Esophagus (tissue), 2 donors: ENCODE data around the gene KCNJ2. TPM values are rescaled to one million over a fixed set of nuclear protein-coding genes. Genes with fewer than 3 reads are reported as not detected.

Experiments used
- H3K27ac ChIP-seq, 2 donors: one replicate each; pipeline ENCODE4 v1.5.1; 2013; ENCODE audit warnings: low read depth in 2 of 2, mild to moderate bottlenecking in 2 of 2, inconsistent platforms in 1 of 2, low read length in 1 of 2, moderate library complexity in 1 of 2
- H3K27me3 ChIP-seq, 2 donors: one replicate each; pipeline ENCODE4 v1.6.1; 2013; ENCODE audit warnings: low read length in 2 of 2, control low read depth in 1 of 2, mild to moderate bottlenecking in 1 of 2; ENCODE audit not compliant: insufficient read depth in 2 of 2, control insufficient read depth in 1 of 2
- H3K36me3 ChIP-seq, 2 donors: one replicate each; pipeline ENCODE4 v1.6.1; 2013; ENCODE audit warnings: low read length in 1 of 2; ENCODE audit not compliant: control insufficient read depth in 2 of 2, insufficient read depth in 2 of 2
- H3K4me1 ChIP-seq, 2 donors: one replicate each; pipeline ENCODE4 v1.6.1; 2013; ENCODE audit warnings: low read length in 1 of 2; ENCODE audit not compliant: control insufficient read depth in 2 of 2, insufficient read depth in 2 of 2
- H3K4me3 ChIP-seq, 2 donors: one replicate each; pipeline ENCODE4 v1.5.1; 2013; ENCODE audit warnings: low read length in 2 of 2, mild to moderate bottlenecking in 2 of 2, low read depth in 1 of 2, moderate library complexity in 1 of 2
- H3K9me3 ChIP-seq, 2 donors: one replicate each; pipeline ENCODE4 v1.6.1; 2013; ENCODE audit warnings: mild to moderate bottlenecking in 2 of 2, low read depth in 1 of 2, low read length in 1 of 2, moderate library complexity in 1 of 2; ENCODE audit not compliant: control insufficient read depth in 2 of 2, insufficient read depth in 1 of 2
- WGBS, 2 donors: extraction: QIAGEN DNeasy Blood & Tissue Kit; methylation state at CpG; one replicate each; pipeline ENCODE4 v1.1.7; 2013; 5-methylcytosine and 5-hydroxymethylcytosine counted together
- polyA plus RNA-seq, 2 donors: library from polyadenylated mRNA; stranded (reverse); fragments of 200-250 nt; gene quantifications; one replicate each; pipeline ENCODE4 v1.2.3, GENCODE V29; 2013
- donor health status: healthy with polysubstance abuse.
- donor health status: Bipolar disorder and iron deficiency.

The KCNJ2 gene
- polyA plus RNA-seq, 2 donors = 1.9 to 3.1 TPM

- WGBS, 2 donors = 4 to 5% methylated on average over 24 of the region's 24 CpGs
- Histone ChIP-seq H3K27me3 (no peaks in the 10 kb centered on the region), H3K9me3 (no peaks in the 10 kb centered on the region), H3K36me3 (peaks cover 0 to 1% of the 10 kb centered on the region in 2 donors), H3K4me3 (peak overlapping the region; percentile 60 to 78), H3K27ac (peak overlapping the region; percentile 77 to 83), H3K4me1 (peaks cover 0 to 4% of the 10 kb centered on the region in 2 donors)
Observed at GRCh38 chr17:70169709-70170597, 621 bp downstream of the KCNJ2 start.

GRCh38 chr17:70171159-70171558, 1.8 kb downstream of the KCNJ2 start:
- Histone ChIP-seq H3K4me1 (peaks cover 0 to 4% of the 10 kb centered on the region in 2 donors), H3K4me3 (peak overlapping the region in 1 of 2 donors; percentile 60), H3K9me3 (no peaks in the 10 kb centered on the region), H3K27ac (peak overlapping the region in 1 of 2 donors; percentile 9), H3K36me3 (peaks cover 0 to 9% of the 10 kb centered on the region in 2 donors), H3K27me3 (no peaks in the 10 kb centered on the region)
- 31 to 40% methylated on average over 5 of the region's 5 CpGs for WGBS, 2 donors

- H3K9me3 ChIP-seq = no peaks in the 10 kb centered on the region
- peaks cover 0 to 6% of the 10 kb centered on the region in 2 donors for H3K4me1 ChIP-seq
- H3K36me3 ChIP-seq = peaks cover 0 to 11% of the 10 kb centered on the region in 2 donors
- H3K27me3 ChIP-seq = no peaks in the 10 kb centered on the region
- no peak overlapping the region for H3K27ac ChIP-seq
- H3K4me3 ChIP-seq = no peak overlapping the region
- WGBS, 2 donors = 38 to 46% methylated on average over 2 of the region's 2 CpGs
Observed at GRCh38 chr17:70172449-70172848, 3.1 kb downstream of the KCNJ2 start.

- Histone ChIP-seq H3K4me1 (peaks cover 0 to 5% of the 10 kb centered on the region in 2 donors), H3K9me3 (no peaks in the 10 kb centered on the region), H3K4me3 (no peak overlapping the region), H3K27me3 (no peaks in the 10 kb centered on the region), H3K36me3 (peaks cover 0 to 11% of the 10 kb centered on the region in 2 donors), H3K27ac (no peak overlapping the region)
- 51 to 56% methylated on average over 2 of the region's 2 CpGs for WGBS, 2 donors
Observed at GRCh38 chr17:70172923-70173322, 3.6 kb downstream of the KCNJ2 start.

GRCh38 chr17:70173681-70174080, 4.3 kb downstream of the KCNJ2 start:
- Histone ChIP-seq H3K27ac (no peak overlapping the region), H3K9me3 (no peaks in the 10 kb centered on the region), H3K4me3 (no peak overlapping the region), H3K36me3 (peaks cover 0 to 11% of the 10 kb centered on the region in 2 donors), H3K27me3 (no peaks in the 10 kb centered on the region), H3K4me1 (peaks cover 0 to 5% of the 10 kb centered on the region in 2 donors)
- 41 to 48% methylated on average over 4 of the region's 4 CpGs for WGBS, 2 donors

- H3K36me3 ChIP-seq = no peaks in the 10 kb centered on the region
- H3K27me3 ChIP-seq = no peaks in the 10 kb centered on the region
- peaks cover 0 to 3% of the 10 kb centered on the region in 2 donors for H3K4me1 ChIP-seq
- WGBS, 2 donors = 50 to 73% methylated on average over 5 of the region's 5 CpGs
- H3K4me3 ChIP-seq = no peak overlapping the region
- no peaks in the 10 kb centered on the region for H3K9me3 ChIP-seq
- H3K27ac ChIP-seq = no peak overlapping the region
Observed at GRCh38 chr17:70181376-70181775, 12.0 kb downstream of the KCNJ2 start.

- H3K27ac ChIP-seq = no peak overlapping the region
- 70 to 86% methylated on average over 3 of the region's 3 CpGs for WGBS, 2 donors
Observed at GRCh38 chr17:70181866-70182265, 12.5 kb downstream of the KCNJ2 start.

GRCh38 chr17:70183508-70183907, 14.2 kb downstream of the KCNJ2 start:
- no peak overlapping the region for H3K4me3 ChIP-seq
- no peaks in the 10 kb centered on the region for H3K4me1 ChIP-seq
- no peaks in the 10 kb centered on the region for H3K27me3 ChIP-seq
- H3K27ac ChIP-seq = no peak overlapping the region
- H3K9me3 ChIP-seq = no peaks in the 10 kb centered on the region
- WGBS, 2 donors = 71 to 80% methylated on average over 4 of the region's 4 CpGs
- no peaks in the 10 kb centered on the region for H3K36me3 ChIP-seq

More at GRCh38 chr17:70181866-70182265, 12.5 kb downstream of the KCNJ2 start:
- peaks cover 0 to 3% of the 10 kb centered on the region in 2 donors for H3K4me1 ChIP-seq
- no peaks in the 10 kb centered on the region for H3K27me3 ChIP-seq
- H3K9me3 ChIP-seq = no peaks in the 10 kb centered on the region
- no peaks in the 10 kb centered on the region for H3K36me3 ChIP-seq
- no peak overlapping the region for H3K4me3 ChIP-seq

- H3K27ac ChIP-seq = no peak overlapping the region
- H3K27me3 ChIP-seq = no peaks in the 10 kb centered on the region
- no peaks in the 10 kb centered on the region for H3K4me1 ChIP-seq
- H3K9me3 ChIP-seq = no peaks in the 10 kb centered on the region
- H3K36me3 ChIP-seq = no peaks in the 10 kb centered on the region
- no peak overlapping the region for H3K4me3 ChIP-seq
Observed at GRCh38 chr17:70184207-70184606, 14.9 kb downstream of the KCNJ2 start.

- no peaks in the 10 kb centered on the region for H3K27me3 ChIP-seq
- no peak overlapping the region for H3K27ac ChIP-seq
- 40 to 58% methylated on average over 4 of the region's 4 CpGs for WGBS, 2 donors
- H3K4me1 ChIP-seq = no peaks in the 10 kb centered on the region
- no peaks in the 10 kb centered on the region for H3K9me3 ChIP-seq
- H3K36me3 ChIP-seq = no peaks in the 10 kb centered on the region
- no peak overlapping the region for H3K4me3 ChIP-seq
Observed at GRCh38 chr17:70184770-70185169, 15.4 kb downstream of the KCNJ2 start.
